Keratinocyte (primary cell): Measurements from ENCODE around the gene LMAN1. TPM values are rescaled to one million over a fixed set of nuclear protein-coding genes. Genes with fewer than 3 reads are reported as not detected.
A peak's percentile ranks its signal among the peaks of the same experiment; 100 is the strongest.

Experiments
- DNase-seq: peaks from one replicate; pipeline ENCODE4 v3.0.0-alpha.2; 2011; ENCODE audit warnings: low read depth, missing footprints, low spot score
- FAIRE-seq: peaks from 2 replicates; lab custom pipeline; 2011; peaks lifted over from hg19 to GRCh38; lab: Jason Lieb, UNC
- H2AFZ ChIP-seq: 2 replicates; pipeline ENCODE4 v1.6.0; 2012; ENCODE audit warnings: low read length, control low read depth, inconsistent platforms; ENCODE audit not compliant: control insufficient read depth
- H3K27ac ChIP-seq: 2 replicates; pipeline ENCODE4 v1.5.1; 2011; ENCODE audit warnings: low read length; ENCODE audit not compliant: control insufficient read depth, insufficient read depth
- H3K27me3 ChIP-seq: 3 replicates; pipeline ENCODE4 v1.6.0; 2011; ENCODE audit warnings: low read length; ENCODE audit not compliant: control insufficient read depth, insufficient read depth; ENCODE audit errors: extremely low read depth
- H3K36me3 ChIP-seq, 2 experiments: 2 replicates in 1 of 2; 3 replicates in 1 of 2; pipeline ENCODE4 v1.5.1; 2011; ENCODE audit warnings: low read length in 2 of 2, mild to moderate bottlenecking in 1 of 2; ENCODE audit not compliant: control insufficient read depth in 2 of 2, insufficient read depth in 2 of 2; ENCODE audit errors: extremely low read depth in 1 of 2
- H3K4me1 ChIP-seq: 3 replicates; pipeline ENCODE4 v1.5.1; 2011; ENCODE audit warnings: low read length; ENCODE audit not compliant: control insufficient read depth, insufficient read depth; ENCODE audit errors: extremely low read depth
- H3K4me2 ChIP-seq: 3 replicates; pipeline ENCODE4 v1.6.0; 2011; ENCODE audit warnings: low read depth, low read length; ENCODE audit not compliant: control insufficient read depth, insufficient read depth; ENCODE audit errors: extremely low read depth
- H3K4me3 ChIP-seq, 3 experiments: fragments of 200-600 bp in 1 of 3; sonication (generic) in 1 of 3; 2 replicates in 2 of 3; 3 replicates in 1 of 3; pipeline ENCODE4 v1.5.1; 2011 to 2016; ENCODE audit warnings: low read length in 3 of 3, mild to moderate bottlenecking in 3 of 3, control low read depth in 2 of 3, inconsistent platforms in 1 of 3, low read depth in 1 of 3, mixed read lengths in 1 of 3, mixed run types in 1 of 3, moderate library complexity in 1 of 3; ENCODE audit not compliant: control insufficient read depth in 2 of 3, insufficient read depth in 2 of 3; ENCODE audit errors: extremely low read depth in 1 of 3
- H3K79me2 ChIP-seq: 2 replicates; pipeline ENCODE4 v1.6.0; 2012; ENCODE audit warnings: low read length; ENCODE audit not compliant: control insufficient read depth, insufficient read depth
- H3K9ac ChIP-seq: 3 replicates; pipeline ENCODE4 v1.6.0; 2011; ENCODE audit warnings: low read length; ENCODE audit not compliant: control insufficient read depth, insufficient read depth; ENCODE audit errors: extremely low read depth
- H3K9me1 ChIP-seq: 3 replicates; pipeline ENCODE4 v1.6.0; 2011; ENCODE audit warnings: low read length; ENCODE audit not compliant: control insufficient read depth, insufficient read depth; ENCODE audit errors: extremely low read depth
- H3K9me3 ChIP-seq: 2 replicates; pipeline ENCODE4 v1.5.1; 2012; ENCODE audit warnings: low read depth, low read length; ENCODE audit not compliant: control insufficient read depth
- H4K20me1 ChIP-seq: 3 replicates; pipeline ENCODE4 v1.6.0; 2011; ENCODE audit warnings: low read length; ENCODE audit not compliant: control insufficient read depth, insufficient read depth; ENCODE audit errors: extremely low read depth
- CTCF ChIP-seq, 3 experiments: IDR thresholded peaks in 1 of 3; conservative IDR thresholded peaks in 1 of 3; optimal IDR thresholded peaks in 1 of 3; 2 replicates in 2 of 3; 3 replicates in 1 of 3; pipeline versions ENCODE3 to v1.5.1; 2011; ENCODE audit warnings: low read length in 3 of 3, mild to moderate bottlenecking in 3 of 3, moderate library complexity in 2 of 3, control low read depth in 1 of 3, inconsistent platforms in 1 of 3; ENCODE audit not compliant: insufficient read depth in 2 of 3; ENCODE audit errors: extremely low read depth in 1 of 3
- EZH2 ChIP-seq: IDR thresholded peaks from one replicate; pipeline ENCODE4 v1.6.1; 2012; ENCODE audit warnings: inconsistent platforms, mild to moderate bottlenecking, low read length, moderate library complexity
- dilution Hi-C: fragments of 300-500 bp; cut with MboI; formaldehyde crosslinking; loops from one replicate; pipeline ENCODE4 v1.7.0; 2020; ENCODE audit warnings: low sequenced_read_pairs; ENCODE audit not compliant: extremely low pct_ligation_motif_present
- polyA plus RNA-seq, 5 experiments: library from polyadenylated mRNA; depleted of rRNA in 3 of 5; stranded (reverse) in 3 of 5; stranded (forward) in 1 of 5; unstranded in 1 of 5; fragments of >200 nt; gene quantifications; 1 replicate in 1 of 5; 2 replicates in 3 of 5; 3 replicates in 1 of 5; pipeline versions ENCODE4 v1.2.1 to v1.2.3, GENCODE V29; 2011 to 2012; ENCODE audit warnings: missing spikeins in 2 of 5, low read depth in 1 of 5, low replicate concordance in 1 of 5

Gene LMAN1
- polyA plus RNA-seq, 1 donor (not counting 4 experiments of a cell fraction or from before 2014, with no cell fraction given) = 55.6 TPM

- Histone ChIP-seq H4K20me1 (no peaks in the 10 kb centered on the region), H3K4me3 (no peak overlapping the region), H3K27ac (no peak overlapping the region), H3K79me2 (peaks cover 29% of the 10 kb centered on the region), H3K27me3 (no peaks in the 10 kb centered on the region), H3K9me3 (no peaks in the 10 kb centered on the region), H3K36me3 (peaks cover under 1 to 5% of the 10 kb centered on the region in 2 experiments), H2AFZ (no peak overlapping the region), H3K9me1 (no peaks in the 10 kb centered on the region), H3K9ac (no peak overlapping the region), H3K4me2 (no peak overlapping the region), H3K4me1 (peaks cover 12% of the 10 kb centered on the region)
- TF ChIP-seq CTCF (optimal IDR thresholded peaks at IDR 0.05 in 1 of 3, IDR thresholded peaks at IDR 0.05 in 1 of 3, conservative IDR thresholded peaks at IDR 0.05 in 1 of 3; ENCODE audit: extremely low read depth in 1 of 3, insufficient read depth in 2 of 3, low read length in 3 of 3) (no peak), EZH2 (no peak)
- DNase-seq (no peak), FAIRE-seq (no peak)
- dilution Hi-C loops = no loop called here
Observed at GRCh38 chr18:59360381-59360780, 1.3 kb upstream of the LMAN1 start.

- no peak for TF ChIP-seq CTCF (optimal IDR thresholded peaks at IDR 0.05 in 1 of 3, IDR thresholded peaks at IDR 0.05 in 1 of 3, conservative IDR thresholded peaks at IDR 0.05 in 1 of 3; ENCODE audit: extremely low read depth in 1 of 3, insufficient read depth in 2 of 3, low read length in 3 of 3)
- TF ChIP-seq EZH2 = no peak
- Histone ChIP-seq H4K20me1 (no peaks in the 10 kb centered on the region), H3K9me1 (no peaks in the 10 kb centered on the region), H3K79me2 (peaks cover 31% of the 10 kb centered on the region), H3K9ac (peak overlapping the region; percentile 20), H3K4me2 (peak overlapping the region; percentile 75), H3K27ac (no peak overlapping the region), H3K4me3 (peak overlapping the region; percentile 62 to 95 (median 93)), H3K36me3 (peaks cover 2 to 5% of the 10 kb centered on the region in 2 experiments), H3K4me1 (peaks cover 15% of the 10 kb centered on the region), H3K9me3 (no peaks in the 10 kb centered on the region), H2AFZ (peak overlapping the region; percentile 86), H3K27me3 (no peaks in the 10 kb centered on the region)
- FAIRE-seq (peak; percentile 75), DNase-seq (no peak)
- dilution Hi-C loops = no loop called here
Observed at GRCh38 chr18:59359576-59359952, 499 bp upstream of the LMAN1 start.
